ENCODE results near the gene SLF2.

SLF2 gene

DNA sequence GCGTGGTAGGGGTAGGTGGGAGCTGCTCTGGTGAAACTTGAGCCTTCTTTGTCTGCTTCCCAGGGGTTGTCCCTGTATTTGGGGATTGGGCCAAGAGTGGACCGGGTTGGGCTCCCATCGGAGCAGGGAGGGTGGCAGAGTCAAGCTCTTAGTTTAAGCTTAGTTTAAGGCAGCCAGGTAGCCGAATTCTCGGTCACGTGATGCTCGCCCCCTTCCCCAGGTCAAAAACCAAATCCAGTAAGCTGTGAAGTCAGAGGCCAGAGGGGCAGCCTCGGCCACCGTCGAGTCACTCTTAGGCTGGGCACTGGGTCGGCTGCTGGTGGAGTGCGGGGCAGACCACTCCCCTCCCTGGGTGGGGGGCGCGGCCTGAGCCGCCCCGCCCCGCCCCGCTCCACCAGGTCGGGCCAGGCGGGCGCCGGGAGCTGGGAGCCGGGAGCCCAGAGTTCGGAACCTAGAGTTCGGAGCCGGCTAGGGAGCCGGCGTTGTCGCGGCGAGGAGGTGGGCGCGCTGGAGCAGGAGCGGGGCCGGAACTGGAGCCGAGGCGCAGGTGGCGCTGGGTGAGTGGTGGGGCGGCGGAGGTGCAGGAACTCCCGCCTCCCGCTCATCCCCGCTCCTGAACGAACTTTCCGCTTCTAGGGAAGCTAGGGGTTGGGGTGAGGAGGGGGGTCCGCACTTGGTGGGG is 84.1 kb downstream of the SLF2 start:
- TF ChIP-seq, protein P1, sequence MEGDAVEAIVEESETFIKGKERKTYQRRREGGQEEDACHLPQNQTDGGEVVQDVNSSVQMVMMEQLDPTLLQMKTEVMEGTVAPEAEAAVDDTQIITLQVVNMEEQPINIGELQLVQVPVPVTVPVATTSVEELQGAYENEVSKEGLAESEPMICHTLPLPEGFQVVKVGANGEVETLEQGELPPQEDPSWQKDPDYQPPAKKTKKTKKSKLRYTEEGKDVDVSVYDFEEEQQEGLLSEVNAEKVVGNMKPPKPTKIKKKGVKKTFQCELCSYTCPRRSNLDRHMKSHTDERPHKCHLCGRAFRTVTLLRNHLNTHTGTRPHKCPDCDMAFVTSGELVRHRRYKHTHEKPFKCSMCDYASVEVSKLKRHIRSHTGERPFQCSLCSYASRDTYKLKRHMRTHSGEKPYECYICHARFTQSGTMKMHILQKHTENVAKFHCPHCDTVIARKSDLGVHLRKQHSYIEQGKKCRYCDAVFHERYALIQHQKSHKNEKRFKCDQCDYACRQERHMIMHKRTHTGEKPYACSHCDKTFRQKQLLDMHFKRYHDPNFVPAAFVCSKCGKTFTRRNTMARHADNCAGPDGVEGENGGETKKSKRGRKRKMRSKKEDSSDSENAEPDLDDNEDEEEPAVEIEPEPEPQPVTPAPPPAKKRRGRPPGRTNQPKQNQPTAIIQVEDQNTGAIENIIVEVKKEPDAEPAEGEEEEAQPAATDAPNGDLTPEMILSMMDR (IDR thresholded peaks at IDR 0.05; ENCODE audit: low read depth, low read length), result no peak
- peak overlapping the region; percentile 91 for H3K4me3 ChIP-seq (ENCODE audit: low read depth, low read length)

DNA sequence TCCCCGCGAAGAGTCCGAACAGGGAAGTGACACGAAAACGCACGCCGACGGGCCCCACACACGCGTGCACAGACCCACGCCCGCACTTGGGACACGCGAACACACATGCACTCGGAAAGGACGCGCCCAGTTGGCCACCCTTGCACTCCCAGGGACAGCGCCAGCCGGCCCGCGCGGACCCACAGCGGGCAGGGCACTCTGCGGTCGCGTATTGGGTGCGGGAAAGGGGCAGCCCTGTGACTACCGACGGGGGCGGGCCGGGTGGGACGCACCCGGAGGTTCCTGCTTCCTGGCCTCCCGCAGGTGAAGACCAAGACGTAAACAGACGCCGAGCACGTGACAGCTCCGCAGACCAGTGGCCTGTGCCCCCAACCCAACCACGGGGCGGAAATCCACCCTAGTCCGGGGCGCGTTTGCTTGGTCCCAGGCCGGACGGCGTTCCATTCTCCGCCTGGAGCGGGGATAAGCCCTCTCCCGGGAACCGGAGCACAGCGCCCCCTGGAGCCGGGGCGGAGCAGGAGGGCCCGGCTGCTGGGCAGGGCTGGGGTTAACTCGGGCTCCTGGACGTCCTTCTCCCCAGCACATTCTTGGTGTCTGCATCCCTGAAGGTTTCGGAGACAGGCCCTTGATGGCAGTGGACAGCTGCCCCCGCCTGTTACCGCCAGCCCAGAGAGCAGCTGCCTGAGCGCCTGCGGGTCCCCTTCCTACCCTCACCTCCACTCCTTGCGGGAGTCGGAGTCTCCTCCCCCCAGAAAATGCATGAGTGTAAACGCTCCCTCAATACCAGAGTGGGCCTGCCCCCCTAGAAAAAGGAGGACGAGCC is 84.8 kb downstream of the SLF2 start:
- TF ChIP-seq, protein P1 (IDR thresholded peaks at IDR 0.05; ENCODE audit: low read depth, low read length), result peak; percentile 79
- H3K4me3 ChIP-seq (ENCODE audit: low read depth, low read length), result peak overlapping the region; percentile 91

DNA sequence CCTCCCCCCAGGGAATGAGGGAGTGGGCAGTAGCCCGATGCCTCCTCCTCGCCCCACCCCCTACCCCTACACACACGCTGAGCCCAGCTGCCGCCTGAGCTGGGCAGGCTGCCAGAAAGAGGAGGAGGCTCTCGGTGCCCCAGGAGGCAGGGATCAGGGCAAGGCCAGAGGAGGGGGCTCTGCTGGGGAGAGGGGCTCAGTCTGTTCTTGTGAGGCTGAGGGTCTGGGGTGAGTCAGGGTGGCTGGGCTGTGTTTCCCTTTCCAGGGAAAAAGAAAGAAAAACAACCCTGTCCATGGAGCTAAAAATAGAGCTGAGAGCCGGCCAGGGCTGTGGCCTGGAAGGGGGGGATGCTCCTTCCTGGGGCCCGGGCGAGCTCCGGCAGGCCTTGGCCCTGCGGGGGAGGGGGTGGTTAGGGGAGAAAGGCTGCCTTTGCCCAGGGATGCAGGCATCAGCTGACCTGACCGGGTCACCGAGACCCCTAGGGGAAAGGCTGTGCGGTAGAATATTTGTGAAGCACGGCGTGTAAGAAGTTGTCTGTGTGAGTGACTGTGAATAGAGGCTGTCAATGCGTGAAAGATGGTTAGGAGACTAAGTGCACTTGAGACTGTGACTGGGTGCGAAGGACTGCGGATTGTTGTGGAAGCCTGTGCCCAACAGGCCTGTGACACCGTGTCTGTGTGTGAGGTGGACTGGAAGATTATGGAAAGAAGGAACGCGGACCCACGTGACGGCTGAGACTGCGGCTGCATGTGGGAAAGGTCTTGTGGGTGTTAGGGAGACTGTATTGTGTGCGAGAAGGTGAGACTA is 85.6 kb downstream of the SLF2 start:
- TF ChIP-seq, protein P1 (IDR thresholded peaks at IDR 0.05; ENCODE audit: low read depth, low read length), result no peak
- H3K4me3 ChIP-seq (ENCODE audit: low read depth, low read length), result peak overlapping the region; percentile 91

DNA sequence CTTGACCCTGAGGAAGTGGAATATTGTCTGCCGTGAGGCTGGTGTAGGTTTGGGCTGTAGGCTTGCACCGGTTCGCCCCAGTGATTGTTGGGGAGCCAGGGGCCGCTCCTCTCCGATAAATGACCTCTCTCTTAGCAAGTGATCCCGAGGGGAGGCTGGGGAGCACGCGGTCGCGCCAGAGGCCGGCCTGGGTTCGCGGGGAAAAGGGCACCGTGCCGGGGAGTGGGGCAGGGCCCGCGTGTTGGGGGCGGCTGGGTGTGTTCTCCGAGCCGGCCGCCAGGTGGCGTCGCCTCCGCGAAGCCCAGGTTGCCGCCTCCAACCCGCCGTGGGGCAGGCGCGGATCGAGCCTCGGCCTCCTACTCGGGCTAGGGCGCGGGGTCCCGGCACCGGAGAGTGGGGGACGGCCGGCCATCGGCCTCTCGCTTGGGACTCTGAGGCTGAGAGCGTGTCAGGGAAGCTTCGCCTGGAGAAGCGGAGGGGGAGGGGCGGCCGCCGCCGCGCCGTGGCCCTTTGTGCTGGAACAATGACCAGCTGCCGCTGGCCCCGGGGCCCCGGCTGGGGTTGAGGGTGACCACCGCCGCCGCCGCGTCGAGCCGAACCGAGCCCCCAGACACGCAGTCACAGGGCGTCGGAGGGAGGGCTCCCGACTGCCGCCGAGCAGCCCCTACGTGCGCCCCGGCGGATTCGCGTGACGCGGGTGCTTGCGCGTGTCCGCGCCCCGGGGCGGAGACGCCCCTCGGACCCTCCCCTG is 86.4 kb downstream of the SLF2 start:
- TF ChIP-seq, protein P1 (IDR thresholded peaks at IDR 0.05; ENCODE audit: low read depth, low read length), result peak; percentile 81
- H3K4me3 ChIP-seq (ENCODE audit: low read depth, low read length), result peak overlapping the region; percentile 91

DNA sequence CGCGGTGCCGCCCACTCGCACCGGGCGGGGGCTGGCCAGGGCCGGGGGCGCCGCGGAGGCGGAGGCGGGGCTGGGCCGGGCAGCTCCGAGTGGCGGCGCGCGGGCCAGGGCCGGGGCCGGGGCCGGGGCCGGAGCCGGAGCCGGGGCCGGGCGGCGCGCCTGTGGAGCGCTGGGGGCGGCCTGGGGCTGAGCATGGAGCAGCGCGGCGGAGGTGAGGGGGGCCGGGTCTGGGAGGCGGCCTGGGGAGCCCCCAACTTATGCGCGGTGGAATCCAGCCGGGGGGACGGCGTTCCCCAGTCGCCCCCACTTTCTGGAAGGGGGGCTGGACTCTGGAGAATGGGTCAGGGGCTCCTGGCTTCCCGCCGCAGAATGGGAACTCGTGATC is 87.0 kb downstream of the SLF2 start, which contains the start of gene LZTS2:
TSS of gene LZTS2 (plus strand) at position 67 of the 385 bp plus-strand sequence. CDS start 2,731 bp downstream, outside the sequence.
- peak within 1 kb of the TSS; percentile 91 for H3K4me3 ChIP-seq (ENCODE audit: low read depth, low read length)
- TF ChIP-seq, protein P1 (IDR thresholded peaks at IDR 0.05; ENCODE audit: low read depth, low read length), result no peak

DNA sequence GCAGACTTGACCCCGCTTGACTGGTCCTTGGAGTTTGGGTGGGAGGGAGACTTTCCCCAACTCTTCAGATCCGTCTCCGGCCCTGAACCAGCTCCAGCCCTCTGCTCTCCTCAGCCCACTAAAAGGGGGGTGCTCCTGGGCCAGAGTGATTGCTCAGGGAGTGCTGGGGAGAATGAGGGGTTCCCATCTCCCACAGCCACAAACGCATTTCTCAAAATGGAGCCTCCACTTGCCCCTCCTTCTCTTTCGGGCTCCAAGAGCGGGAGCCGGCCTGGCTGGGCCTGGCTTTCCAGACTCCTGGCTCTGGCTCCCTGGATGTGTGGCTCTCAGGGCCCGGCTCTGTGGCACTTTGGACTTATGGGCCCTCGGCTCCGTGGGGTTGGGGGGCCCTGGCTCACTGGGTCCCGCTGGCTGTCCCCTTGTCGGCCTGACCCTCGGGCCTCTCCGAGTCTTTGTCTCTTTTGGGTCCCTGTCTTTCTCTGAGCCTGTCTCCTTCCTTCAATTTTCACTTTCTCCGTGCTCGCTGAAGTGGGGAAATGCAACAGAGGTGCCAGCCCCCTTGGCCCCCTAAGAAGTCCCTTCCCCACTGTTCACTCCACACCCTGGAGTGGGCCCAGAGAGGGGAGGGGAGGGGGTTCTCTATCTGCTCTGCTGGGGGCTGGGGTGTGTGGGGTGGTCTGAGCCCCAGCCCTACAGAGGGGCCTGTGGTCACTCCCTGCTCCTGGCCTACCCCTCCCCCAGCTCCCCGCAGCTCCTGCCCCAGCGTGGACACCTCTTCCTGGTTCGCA is 87.6 kb downstream of the SLF2 start:
- TF ChIP-seq, protein P1 (IDR thresholded peaks at IDR 0.05; ENCODE audit: low read depth, low read length), result no peak
- peak overlapping the region; percentile 91 for H3K4me3 ChIP-seq (ENCODE audit: low read depth, low read length)
